GM23338 (cell line): ENCODE results near the gene PERM1. TPM values are rescaled to one million over a fixed set of nuclear protein-coding genes. Genes with fewer than 3 reads are reported as not detected.

Source experiments
- ATAC-seq: fragments of 200-7000 bp; cut with Tn5 transposase; 3 replicates; pipeline ENCODE4 v1.9.1; 2020
- DNase-seq: peaks from one replicate; pipeline ENCODE4 v3.0.0-alpha.2; 2015; ENCODE audit warnings: low spot score
- H2AFZ ChIP-seq: fragments of 200-600 bp; sonication (generic); 2 replicates; pipeline ENCODE4 v1.8.0; 2016; ENCODE audit warnings: antibody characterized with exemption, mild to moderate bottlenecking, moderate library complexity
- H3F3A ChIP-seq: fragments of 200-600 bp; sonication (generic); replicated peaks from 2 replicates; pipeline ENCODE4 v1.8.0; 2017; ENCODE audit warnings: antibody characterized with exemption, mixed run types, low read depth
- H3K27ac ChIP-seq: fragments of 200-600 bp; sonication (generic); 2 replicates; pipeline ENCODE4 v1.6.1; 2016; ENCODE audit warnings: low read depth
- H3K27me3 ChIP-seq: fragments of 200-600 bp; sonication (generic); 2 replicates; pipeline ENCODE4 v1.8.0; 2016; ENCODE audit warnings: mild to moderate bottlenecking, mixed run types, moderate library complexity; ENCODE audit not compliant: insufficient read depth
- H3K36me3 ChIP-seq: fragments of 200-600 bp; sonication (generic); 2 replicates; pipeline ENCODE4 v1.8.0; 2016; ENCODE audit warnings: mild to moderate bottlenecking; ENCODE audit not compliant: insufficient read depth
- H3K4me1 ChIP-seq: fragments of 200-600 bp; sonication (generic); 2 replicates; pipeline ENCODE4 v1.8.0; 2016; ENCODE audit warnings: mild to moderate bottlenecking, moderate library complexity; ENCODE audit not compliant: insufficient read depth
- H3K4me2 ChIP-seq: fragments of 200-600 bp; sonication (generic); 2 replicates; pipeline ENCODE4 v1.7.1; 2017; ENCODE audit warnings: mixed run types
- H3K4me3 ChIP-seq: fragments of 200-600 bp; sonication (generic); 2 replicates; pipeline ENCODE4 v1.6.1; 2016; ENCODE audit warnings: mixed run types
- H3K79me2 ChIP-seq: fragments of 200-600 bp; sonication (generic); replicated peaks from 2 replicates; pipeline ENCODE4 v1.8.0; 2017; ENCODE audit warnings: mild to moderate bottlenecking; ENCODE audit not compliant: insufficient read depth
- H3K9me2 ChIP-seq: fragments of 200-600 bp; sonication (generic); 2 replicates; pipeline ENCODE4 v1.8.0; 2017; ENCODE audit not compliant: insufficient read depth
- H4K20me1 ChIP-seq: fragments of 200-600 bp; sonication (generic); replicated peaks from 2 replicates; pipeline ENCODE4 v1.8.0; 2017; ENCODE audit warnings: mild to moderate bottlenecking; ENCODE audit not compliant: insufficient read depth
- H3K27ac Mint-ChIP-seq: 2 replicates; pipeline ENCODE4 v1.8.0; 2020; ENCODE audit warnings: inconsistent platforms, mild to moderate bottlenecking, moderate library complexity, mixed read lengths
- H3K27me3 Mint-ChIP-seq: 3 replicates; pipeline ENCODE4 v1.8.0; 2022; ENCODE audit warnings: low read depth, mild to moderate bottlenecking, moderate library complexity, mixed read lengths, inconsistent platforms; ENCODE audit not compliant: insufficient read depth, poor library complexity
- H3K36me3 Mint-ChIP-seq: 3 replicates; pipeline ENCODE4 v1.8.0; 2021; ENCODE audit warnings: low read depth, mild to moderate bottlenecking, inconsistent platforms, moderate library complexity, mixed read lengths
- H3K4me1 Mint-ChIP-seq: 3 replicates; pipeline ENCODE4 v1.8.0; 2020; ENCODE audit warnings: mild to moderate bottlenecking, inconsistent platforms, mixed read lengths
- H3K4me3 Mint-ChIP-seq: 3 replicates; pipeline ENCODE4 v1.8.0; 2021; ENCODE audit warnings: moderate library complexity, mild to moderate bottlenecking, inconsistent platforms, mixed read lengths
- H3K9me3 Mint-ChIP-seq: 3 replicates; pipeline ENCODE4 v1.8.0; 2020; ENCODE audit warnings: moderate library complexity, mild to moderate bottlenecking, inconsistent platforms, mixed read lengths
- CTCF ChIP-seq, 2 experiments: fragments of 200-600 bp in 1 of 2; sonication (generic) in 1 of 2; conservative IDR thresholded peaks; 2 replicates each; pipeline versions ENCODE4 v1.5.1 to v1.6.1; 2016 to 2017; ENCODE audit warnings: antibody characterized with exemption in 2 of 2, low read depth in 2 of 2, mild to moderate bottlenecking in 2 of 2, moderate library complexity in 1 of 2
- EZH2 ChIP-seq: fragments of 200-600 bp; sonication (generic); IDR thresholded peaks from one replicate; pipeline ENCODE4 v1.8.0; 2017; ENCODE audit warnings: antibody characterized with exemption, mild to moderate bottlenecking, low read depth; ENCODE audit not compliant: unreplicated experiment
- EZH2phosphoT487 ChIP-seq: fragments of 200-600 bp; sonication (generic); IDR thresholded peaks from one replicate; pipeline ENCODE4 v1.8.1; 2018; ENCODE audit warnings: antibody characterized with exemption; ENCODE audit not compliant: unreplicated experiment
- JUNB ChIP-seq: IDR thresholded peaks from one replicate; pipeline ENCODE4 v1.6.1; 2016; ENCODE audit warnings: antibody characterized with exemption; ENCODE audit not compliant: unreplicated experiment
- NANOG ChIP-seq: IDR thresholded peaks from 2 replicates; pipeline ENCODE4 v1.6.1; 2016; ENCODE audit warnings: antibody characterized with exemption, borderline replicate concordance
- REST ChIP-seq: IDR thresholded peaks from one replicate; pipeline ENCODE4 v1.6.1; 2018; ENCODE audit warnings: antibody characterized with exemption; ENCODE audit not compliant: unreplicated experiment
- STAT1 ChIP-seq: IDR thresholded peaks from one replicate; pipeline ENCODE4 v1.6.1; 2016; ENCODE audit warnings: antibody characterized with exemption; ENCODE audit not compliant: unreplicated experiment
- ZNF331 ChIP-seq: fragments of 250-450 bp; sonication (Bioruptor Pico); IDR thresholded peaks from 2 replicates; pipeline ENCODE4 v1.5.0; 2020; ENCODE audit warnings: low read depth, mild to moderate bottlenecking, moderate library complexity
- polyA plus RNA-seq: library from polyadenylated mRNA; unstranded; fragments of >200 nt; fragmentation: Nextera tagmentation; extraction: Ambion mirVana; gene quantifications from 2 replicates; pipeline ENCODE4 v1.2.1, GENCODE V29; 2016
- total RNA-seq: library from RNA; depleted of rRNA; stranded (reverse); fragments of >200 nt; shearing (Covaris generic); gene quantifications from 2 replicates; pipeline ENCODE4 v1.2.3, GENCODE V29; 2014

The PERM1 gene
- total and polyA plus RNA-seq, 2 experiments from 2014 or later = 1.1 TPM; not detected in 1

GRCh38 chr1:964691-965525, 17.0 kb downstream of the PERM1 start (continued):
- no peak for TF ChIP-seq REST
- TF ChIP-seq CTCF (conservative IDR thresholded peaks at IDR 0.05; ENCODE audit: low read depth in 2 of 2) = no peak
- TF ChIP-seq JUNB = no peak

- peaks cover 38% of the 10 kb centered on the region for H3K27me3 ChIP-seq
- no peak for ATAC-seq
- no peak overlapping the region for H3K27ac Mint-ChIP-seq
- no peak for TF ChIP-seq NANOG
- no peak for TF ChIP-seq EZH2phosphoT487
- no peak for TF ChIP-seq STAT1
- no peak for TF ChIP-seq REST
- TF ChIP-seq ZNF331 (CRISPR knock-in tag) = no peak
- no peak for TF ChIP-seq EZH2
Observed at GRCh38 chr1:963746-964525, 18.0 kb downstream of the PERM1 start.

More at GRCh38 chr1:963746-964525, 18.0 kb downstream of the PERM1 start:
- Histone ChIP-seq H3K79me2 (peaks cover under 1% of the 10 kb centered on the region; the same call in 1 of the 2 replicates), H3K4me1 (no peaks in the 10 kb centered on the region), H4K20me1 (no peaks in the 10 kb centered on the region), H2AFZ (no peak overlapping the region), H3K4me3 (no peak overlapping the region), H3K4me2 (no peak overlapping the region), H3K36me3 (no peaks in the 10 kb centered on the region), H3K9me2 (no peaks in the 10 kb centered on the region), H3K27ac (no peak overlapping the region), H3F3A (no peaks in the 10 kb centered on the region)
- Mint-ChIP-seq H3K9me3 (no peaks in the 10 kb centered on the region), H3K27me3 (peaks cover 42% of the 10 kb centered on the region), H3K4me3 (no peak overlapping the region), H3K4me1 (no peaks in the 10 kb centered on the region), H3K36me3 (peaks cover 2% of the 10 kb centered on the region; the same call in 2 of the 3 replicates)
- DNase-seq = no peak
